ENCODE results near the gene DEUP1. TPM values are rescaled to one million over a fixed set of nuclear protein-coding genes. Genes with fewer than 3 reads are reported as not detected.

Gene DEUP1
- total and polyA plus RNA-seq, 4 donors: 0.09 to 0.19 TPM; not detected in 2

GRCh38 chr11:93410441-93410840 lies 79.9 kb downstream of the DEUP1 start:
- no peak for DNase-seq (ENCODE audit: low spot score)
- WGBS: 86% methylated on average over 3 of the region's 3 CpGs
- Histone ChIP-seq H3K4me3 (ENCODE audit: low read depth in 1 of 3, low read length in 3 of 3) (no peak overlapping the region), H3K4me1 (ENCODE audit: control insufficient read depth in 4 of 4, insufficient read depth in 4 of 4, low read length in 3 of 4) (no peaks in the 10 kb centered on the region), H3K36me3 (ENCODE audit: control insufficient read depth in 4 of 4, insufficient read depth in 3 of 4, low read depth in 1 of 4, low read length in 3 of 4) (no peaks in the 10 kb centered on the region), H3K27ac (ENCODE audit: low read depth in 1 of 2, low read length in 2 of 2) (no peak overlapping the region), H3K27me3 (ENCODE audit: control insufficient read depth in 4 of 4, insufficient read depth in 4 of 4, low read length in 3 of 4) (no peaks in the 10 kb centered on the region), H3K9me3 (ENCODE audit: control insufficient read depth in 4 of 4, low read length in 3 of 4) (no peaks in the 10 kb centered on the region), H3K9ac (ENCODE audit: low read depth in 1 of 2, low read length in 2 of 2) (no peak overlapping the region)
- no peak for TF ChIP-seq EGR1 (IDR thresholded peaks at IDR 0.05; ENCODE audit: low read depth in 2 of 2)
- TF ChIP-seq MAX (IDR thresholded peaks at IDR 0.05): no peak
- no peak for TF ChIP-seq HNF4G (IDR thresholded peaks at IDR 0.05)
- no peak for TF ChIP-seq RAD21 (IDR thresholded peaks at IDR 0.05)
- no peak for TF ChIP-seq NR2F2 (IDR thresholded peaks at IDR 0.05)
- TF ChIP-seq, protein P1, sequence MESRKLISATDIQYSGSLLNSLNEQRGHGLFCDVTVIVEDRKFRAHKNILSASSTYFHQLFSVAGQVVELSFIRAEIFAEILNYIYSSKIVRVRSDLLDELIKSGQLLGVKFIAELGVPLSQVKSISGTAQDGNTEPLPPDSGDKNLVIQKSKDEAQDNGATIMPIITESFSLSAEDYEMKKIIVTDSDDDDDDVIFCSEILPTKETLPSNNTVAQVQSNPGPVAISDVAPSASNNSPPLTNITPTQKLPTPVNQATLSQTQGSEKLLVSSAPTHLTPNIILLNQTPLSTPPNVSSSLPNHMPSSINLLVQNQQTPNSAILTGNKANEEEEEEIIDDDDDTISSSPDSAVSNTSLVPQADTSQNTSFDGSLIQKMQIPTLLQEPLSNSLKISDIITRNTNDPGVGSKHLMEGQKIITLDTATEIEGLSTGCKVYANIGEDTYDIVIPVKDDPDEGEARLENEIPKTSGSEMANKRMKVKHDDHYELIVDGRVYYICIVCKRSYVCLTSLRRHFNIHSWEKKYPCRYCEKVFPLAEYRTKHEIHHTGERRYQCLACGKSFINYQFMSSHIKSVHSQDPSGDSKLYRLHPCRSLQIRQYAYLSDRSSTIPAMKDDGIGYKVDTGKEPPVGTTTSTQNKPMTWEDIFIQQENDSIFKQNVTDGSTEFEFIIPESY (IDR thresholded peaks at IDR 0.05): no peak
- TF ChIP-seq SP1 (IDR thresholded peaks at IDR 0.05): no peak
- no peak for TF ChIP-seq TAF1 (conservative IDR thresholded peaks at IDR 0.05)
- TF ChIP-seq FOXA1 (IDR thresholded peaks at IDR 0.05): no peak
- TF ChIP-seq, protein P2, sequence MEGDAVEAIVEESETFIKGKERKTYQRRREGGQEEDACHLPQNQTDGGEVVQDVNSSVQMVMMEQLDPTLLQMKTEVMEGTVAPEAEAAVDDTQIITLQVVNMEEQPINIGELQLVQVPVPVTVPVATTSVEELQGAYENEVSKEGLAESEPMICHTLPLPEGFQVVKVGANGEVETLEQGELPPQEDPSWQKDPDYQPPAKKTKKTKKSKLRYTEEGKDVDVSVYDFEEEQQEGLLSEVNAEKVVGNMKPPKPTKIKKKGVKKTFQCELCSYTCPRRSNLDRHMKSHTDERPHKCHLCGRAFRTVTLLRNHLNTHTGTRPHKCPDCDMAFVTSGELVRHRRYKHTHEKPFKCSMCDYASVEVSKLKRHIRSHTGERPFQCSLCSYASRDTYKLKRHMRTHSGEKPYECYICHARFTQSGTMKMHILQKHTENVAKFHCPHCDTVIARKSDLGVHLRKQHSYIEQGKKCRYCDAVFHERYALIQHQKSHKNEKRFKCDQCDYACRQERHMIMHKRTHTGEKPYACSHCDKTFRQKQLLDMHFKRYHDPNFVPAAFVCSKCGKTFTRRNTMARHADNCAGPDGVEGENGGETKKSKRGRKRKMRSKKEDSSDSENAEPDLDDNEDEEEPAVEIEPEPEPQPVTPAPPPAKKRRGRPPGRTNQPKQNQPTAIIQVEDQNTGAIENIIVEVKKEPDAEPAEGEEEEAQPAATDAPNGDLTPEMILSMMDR (IDR thresholded peaks at IDR 0.05; ENCODE audit: low read depth, low read length, missing input control): no peak
- TF ChIP-seq GABPA (IDR thresholded peaks at IDR 0.05 in 1 of 2, conservative IDR thresholded peaks at IDR 0.05 in 1 of 2): no peak
- no peak for TF ChIP-seq HNF4A (conservative IDR thresholded peaks at IDR 0.05)
- TF ChIP-seq FOXA2 (IDR thresholded peaks at IDR 0.05): no peak
- no peak for TF ChIP-seq YY1 (IDR thresholded peaks at IDR 0.05)
- TF ChIP-seq RXRA (IDR thresholded peaks at IDR 0.05): no peak

DNA sequence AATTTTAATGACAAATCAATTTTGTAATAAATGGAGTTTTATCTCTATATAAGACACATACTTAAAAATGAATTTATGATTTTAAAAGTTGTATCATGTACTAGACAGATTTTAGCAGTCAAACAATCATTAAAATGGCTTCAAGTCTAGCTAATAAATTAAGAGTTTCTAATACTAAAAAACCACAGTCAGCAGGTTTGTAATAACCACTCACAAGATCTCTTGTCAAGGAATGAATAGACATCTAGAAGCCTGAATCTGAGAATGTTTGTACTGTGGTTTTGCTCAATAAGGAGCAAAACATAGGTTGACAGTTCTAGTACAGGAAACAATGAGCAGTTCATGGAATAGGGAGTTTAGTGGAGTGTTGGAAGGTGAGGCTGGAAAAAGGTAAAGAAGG lies 81.2 kb downstream of the DEUP1 start:
- Histone ChIP-seq H3K4me1 (ENCODE audit: control insufficient read depth in 4 of 4, insufficient read depth in 4 of 4, low read length in 3 of 4) (no peaks in the 10 kb centered on the region), H3K27me3 (ENCODE audit: control insufficient read depth in 4 of 4, insufficient read depth in 4 of 4, low read length in 3 of 4) (no peaks in the 10 kb centered on the region), H3K4me3 (ENCODE audit: low read depth in 1 of 3, low read length in 3 of 3) (no peak overlapping the region), H3K9ac (ENCODE audit: low read depth in 1 of 2, low read length in 2 of 2) (no peak overlapping the region), H3K36me3 (ENCODE audit: control insufficient read depth in 4 of 4, insufficient read depth in 3 of 4, low read depth in 1 of 4, low read length in 3 of 4) (no peaks in the 10 kb centered on the region), H3K9me3 (ENCODE audit: control insufficient read depth in 4 of 4, low read length in 3 of 4) (no peaks in the 10 kb centered on the region), H3K27ac (ENCODE audit: low read depth in 1 of 2, low read length in 2 of 2) (no peak overlapping the region)
- no peak for DNase-seq (ENCODE audit: low spot score)
- TF ChIP-seq NR2F2 (IDR thresholded peaks at IDR 0.05): no peak
- TF ChIP-seq, protein P1 (IDR thresholded peaks at IDR 0.05): no peak
- TF ChIP-seq, protein P3, sequence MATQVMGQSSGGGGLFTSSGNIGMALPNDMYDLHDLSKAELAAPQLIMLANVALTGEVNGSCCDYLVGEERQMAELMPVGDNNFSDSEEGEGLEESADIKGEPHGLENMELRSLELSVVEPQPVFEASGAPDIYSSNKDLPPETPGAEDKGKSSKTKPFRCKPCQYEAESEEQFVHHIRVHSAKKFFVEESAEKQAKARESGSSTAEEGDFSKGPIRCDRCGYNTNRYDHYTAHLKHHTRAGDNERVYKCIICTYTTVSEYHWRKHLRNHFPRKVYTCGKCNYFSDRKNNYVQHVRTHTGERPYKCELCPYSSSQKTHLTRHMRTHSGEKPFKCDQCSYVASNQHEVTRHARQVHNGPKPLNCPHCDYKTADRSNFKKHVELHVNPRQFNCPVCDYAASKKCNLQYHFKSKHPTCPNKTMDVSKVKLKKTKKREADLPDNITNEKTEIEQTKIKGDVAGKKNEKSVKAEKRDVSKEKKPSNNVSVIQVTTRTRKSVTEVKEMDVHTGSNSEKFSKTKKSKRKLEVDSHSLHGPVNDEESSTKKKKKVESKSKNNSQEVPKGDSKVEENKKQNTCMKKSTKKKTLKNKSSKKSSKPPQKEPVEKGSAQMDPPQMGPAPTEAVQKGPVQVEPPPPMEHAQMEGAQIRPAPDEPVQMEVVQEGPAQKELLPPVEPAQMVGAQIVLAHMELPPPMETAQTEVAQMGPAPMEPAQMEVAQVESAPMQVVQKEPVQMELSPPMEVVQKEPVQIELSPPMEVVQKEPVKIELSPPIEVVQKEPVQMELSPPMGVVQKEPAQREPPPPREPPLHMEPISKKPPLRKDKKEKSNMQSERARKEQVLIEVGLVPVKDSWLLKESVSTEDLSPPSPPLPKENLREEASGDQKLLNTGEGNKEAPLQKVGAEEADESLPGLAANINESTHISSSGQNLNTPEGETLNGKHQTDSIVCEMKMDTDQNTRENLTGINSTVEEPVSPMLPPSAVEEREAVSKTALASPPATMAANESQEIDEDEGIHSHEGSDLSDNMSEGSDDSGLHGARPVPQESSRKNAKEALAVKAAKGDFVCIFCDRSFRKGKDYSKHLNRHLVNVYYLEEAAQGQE (IDR thresholded peaks at IDR 0.05): no peak
- TF ChIP-seq, protein P2 (IDR thresholded peaks at IDR 0.05; ENCODE audit: low read depth, low read length, missing input control): no peak
- TF ChIP-seq EGR1 (IDR thresholded peaks at IDR 0.05; ENCODE audit: low read depth in 2 of 2): no peak
- TF ChIP-seq JUND (IDR thresholded peaks at IDR 0.05): no peak
- no peak for TF ChIP-seq FOXA2 (IDR thresholded peaks at IDR 0.05)
- TF ChIP-seq FOXA1 (IDR thresholded peaks at IDR 0.05): no peak
- no peak for TF ChIP-seq TAF1 (conservative IDR thresholded peaks at IDR 0.05)
- TF ChIP-seq ATF3 (IDR thresholded peaks at IDR 0.05): no peak
- TF ChIP-seq SP1 (IDR thresholded peaks at IDR 0.05): no peak
- TF ChIP-seq YY1 (IDR thresholded peaks at IDR 0.05): no peak
- no peak for TF ChIP-seq GABPA (IDR thresholded peaks at IDR 0.05 in 1 of 2, conservative IDR thresholded peaks at IDR 0.05 in 1 of 2)
- no peak for TF ChIP-seq RAD21 (IDR thresholded peaks at IDR 0.05)
- TF ChIP-seq MAX (IDR thresholded peaks at IDR 0.05): no peak
- no peak for TF ChIP-seq RXRA (IDR thresholded peaks at IDR 0.05)
- no peak for TF ChIP-seq HNF4G (IDR thresholded peaks at IDR 0.05)
- no peak for TF ChIP-seq HNF4A (conservative IDR thresholded peaks at IDR 0.05)

Measured in liver (tissue), 9 donors.